ENCODE data around the gene KIF21A. TPM values are rescaled to one million over a fixed set of nuclear protein-coding genes. Genes with fewer than 3 reads are reported as not detected.

KIF21A gene
- polyA plus RNA-seq, 1 experiment: 1.4 TPM

- CTCF ChIA-PET: interaction anchor here (1.3 kb wide), 1 partner anchor 25 kb away, joined by 4 read pairs; no protein-coding TSS in a partner anchor
- POLR2A ChIA-PET: no interaction called here
Observed at GRCh38 chr12:39343665-39344064, 99.3 kb downstream of the KIF21A start.

GRCh38 chr12:39341761-39342160 is 101.2 kb downstream of the KIF21A start:
- ChIA-PET CTCF (interaction anchor here (0.7 kb wide), 1 partner anchor 24 kb away, joined by 3 read pairs; no protein-coding TSS in a partner anchor), POLR2A (interaction anchor here (0.6 kb wide), 1 partner anchor 218 kb away, joined by 4 read pairs; no protein-coding TSS in a partner anchor)
- H3K4me3 ChIP-seq (ENCODE audit: low read depth, low read length): no peak overlapping the region
- TF ChIP-seq CTCF (IDR thresholded peaks at IDR 0.05; ENCODE audit: low read depth, low read length): no peak
- no peaks in the 10 kb centered on the region for H3K9me3 ChIP-seq (ENCODE audit: control insufficient read depth, insufficient read depth, low read length)
- no peak overlapping the region for H3K27ac ChIP-seq (ENCODE audit: low read depth, low read length)
- H3K27me3 ChIP-seq (ENCODE audit: control insufficient read depth, insufficient read depth, low read length): no peaks in the 10 kb centered on the region
- no peak for DNase-seq (ENCODE audit: low read depth, low spot score)

More at GRCh38 chr12:39343665-39344064, 99.3 kb downstream of the KIF21A start:
- no peaks in the 10 kb centered on the region for H3K27me3 ChIP-seq (ENCODE audit: control insufficient read depth, insufficient read depth, low read length)
- no peak for DNase-seq (ENCODE audit: low read depth, low spot score)
- H3K27ac ChIP-seq (ENCODE audit: low read depth, low read length): no peak overlapping the region
- no peaks in the 10 kb centered on the region for H3K9me3 ChIP-seq (ENCODE audit: control insufficient read depth, insufficient read depth, low read length)
- TF ChIP-seq CTCF (IDR thresholded peaks at IDR 0.05; ENCODE audit: low read depth, low read length): no peak
- H3K4me3 ChIP-seq (ENCODE audit: low read depth, low read length): no peak overlapping the region

- ChIA-PET CTCF (interaction anchor here (1.3 kb wide), 1 partner anchor 23 kb away, joined by 3 read pairs; no protein-coding TSS in a partner anchor), POLR2A (no interaction called here)
- H3K4me3 ChIP-seq (ENCODE audit: low read depth, low read length): no peak overlapping the region
- H3K27me3 ChIP-seq (ENCODE audit: control insufficient read depth, insufficient read depth, low read length): no peaks in the 10 kb centered on the region
- TF ChIP-seq CTCF (IDR thresholded peaks at IDR 0.05; ENCODE audit: low read depth, low read length): no peak
- H3K9me3 ChIP-seq (ENCODE audit: control insufficient read depth, insufficient read depth, low read length): no peaks in the 10 kb centered on the region
- H3K27ac ChIP-seq (ENCODE audit: low read depth, low read length): no peak overlapping the region
- DNase-seq (ENCODE audit: low read depth, low spot score): no peak
Observed at GRCh38 chr12:39341179-39341578, 101.7 kb downstream of the KIF21A start.

GRCh38 chr12:39332661-39333175 is 110.2 kb downstream of the KIF21A start:
- ChIA-PET POLR2A (no interaction called here), CTCF (interaction anchor here (2.2 kb wide), 1 partner anchor 15 kb away, joined by 9 read pairs; no protein-coding TSS in a partner anchor)
- TF ChIP-seq CTCF (IDR thresholded peaks at IDR 0.05; ENCODE audit: low read depth, low read length): no peak
- H3K27me3 ChIP-seq (ENCODE audit: control insufficient read depth, insufficient read depth, low read length): no peaks in the 10 kb centered on the region
- H3K4me3 ChIP-seq (ENCODE audit: low read depth, low read length): no peak overlapping the region
- no peak overlapping the region for H3K27ac ChIP-seq (ENCODE audit: low read depth, low read length)
- no peaks in the 10 kb centered on the region for H3K9me3 ChIP-seq (ENCODE audit: control insufficient read depth, insufficient read depth, low read length)
- no peak for DNase-seq (ENCODE audit: low read depth, low spot score)

GRCh38 chr12:39331539-39332261 is 111.2 kb downstream of the KIF21A start:
- Histone ChIP-seq H3K27me3 (ENCODE audit: control insufficient read depth, insufficient read depth, low read length) (no peaks in the 10 kb centered on the region), H3K27ac (ENCODE audit: low read depth, low read length) (no peak overlapping the region), H3K9me3 (ENCODE audit: control insufficient read depth, insufficient read depth, low read length) (no peaks in the 10 kb centered on the region), H3K4me3 (ENCODE audit: low read depth, low read length) (no peak overlapping the region)
- no peak for DNase-seq (ENCODE audit: low read depth, low spot score)
- no peak for TF ChIP-seq CTCF (IDR thresholded peaks at IDR 0.05; ENCODE audit: low read depth, low read length)
- ChIA-PET CTCF (no interaction called here), POLR2A (no interaction called here)
